ENCODE results near the gene SSPN. TPM values are rescaled to one million over a fixed set of nuclear protein-coding genes. Genes with fewer than 3 reads are reported as not detected.

SSPN gene
- total RNA-seq, 1 donor from 2014 or later: 6.3 TPM

DNA sequence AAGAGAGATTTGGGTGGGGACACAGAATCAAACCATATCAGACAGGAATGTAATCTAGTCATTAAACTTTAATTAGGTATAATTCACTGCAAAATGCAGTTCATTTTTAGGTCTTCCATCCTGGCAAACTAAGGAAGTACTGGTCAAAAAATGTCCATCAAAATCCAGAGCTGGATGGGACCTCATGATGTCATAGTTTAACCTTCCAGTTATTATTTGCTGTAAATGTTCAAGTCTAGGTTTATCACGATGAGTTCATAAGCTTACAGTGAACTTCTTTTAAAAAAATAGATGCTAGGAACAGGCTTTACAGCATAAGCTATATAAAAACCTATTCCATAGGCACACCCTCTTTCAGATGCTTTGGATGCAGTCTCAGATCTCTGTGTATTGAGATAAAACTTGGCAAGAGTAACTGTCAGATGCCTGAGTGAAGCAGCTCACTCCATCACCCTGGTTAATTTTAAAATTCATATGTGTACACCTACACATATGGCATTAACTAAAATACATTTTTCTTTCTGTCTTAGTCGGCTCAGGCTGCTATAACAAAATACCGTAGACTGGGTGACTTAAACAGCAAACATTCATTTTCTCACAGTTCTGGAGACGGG is 7.9 kb downstream of the SSPN start:
- no peaks in the 10 kb centered on the region for H4K20me1 ChIP-seq (ENCODE audit: insufficient read depth, low read length)
- H3K36me3 Mint-ChIP-seq (ENCODE audit: low read depth, unreplicated experiment): no peaks in the 10 kb centered on the region
- no peak overlapping the region for H3K9ac ChIP-seq (ENCODE audit: low read length)
- H2AFZ ChIP-seq (ENCODE audit: low read depth, low read length): no peak overlapping the region
- no peaks in the 10 kb centered on the region for H3K36me3 ChIP-seq (ENCODE audit: insufficient read depth, low read length)
- no peak overlapping the region for H3K27ac Mint-ChIP-seq (ENCODE audit: unreplicated experiment)
- FAIRE-seq: no peak
- H3K4me3 Mint-ChIP-seq (ENCODE audit: unreplicated experiment): no peak overlapping the region
- no peaks in the 10 kb centered on the region for H3K9me3 Mint-ChIP-seq (ENCODE audit: unreplicated experiment)
- H3K4me3 ChIP-seq (ENCODE audit: insufficient read depth, low read depth, low read length): no peak overlapping the region
- H3K27me3 Mint-ChIP-seq (ENCODE audit: low read depth, unreplicated experiment): peaks cover 11% of the 10 kb centered on the region
- no peak overlapping the region for H3K27ac ChIP-seq (ENCODE audit: low read depth, low read length)
- DNase-seq (ENCODE audit: low read depth): no peak
- no peak overlapping the region for H3K4me2 ChIP-seq (ENCODE audit: low read length)
- H3K79me2 ChIP-seq (ENCODE audit: insufficient read depth, low read length): peaks cover 2% of the 10 kb centered on the region
- H3K27me3 ChIP-seq (ENCODE audit: insufficient read depth, low read length): no peaks in the 10 kb centered on the region
- TF ChIP-seq, protein P1, sequence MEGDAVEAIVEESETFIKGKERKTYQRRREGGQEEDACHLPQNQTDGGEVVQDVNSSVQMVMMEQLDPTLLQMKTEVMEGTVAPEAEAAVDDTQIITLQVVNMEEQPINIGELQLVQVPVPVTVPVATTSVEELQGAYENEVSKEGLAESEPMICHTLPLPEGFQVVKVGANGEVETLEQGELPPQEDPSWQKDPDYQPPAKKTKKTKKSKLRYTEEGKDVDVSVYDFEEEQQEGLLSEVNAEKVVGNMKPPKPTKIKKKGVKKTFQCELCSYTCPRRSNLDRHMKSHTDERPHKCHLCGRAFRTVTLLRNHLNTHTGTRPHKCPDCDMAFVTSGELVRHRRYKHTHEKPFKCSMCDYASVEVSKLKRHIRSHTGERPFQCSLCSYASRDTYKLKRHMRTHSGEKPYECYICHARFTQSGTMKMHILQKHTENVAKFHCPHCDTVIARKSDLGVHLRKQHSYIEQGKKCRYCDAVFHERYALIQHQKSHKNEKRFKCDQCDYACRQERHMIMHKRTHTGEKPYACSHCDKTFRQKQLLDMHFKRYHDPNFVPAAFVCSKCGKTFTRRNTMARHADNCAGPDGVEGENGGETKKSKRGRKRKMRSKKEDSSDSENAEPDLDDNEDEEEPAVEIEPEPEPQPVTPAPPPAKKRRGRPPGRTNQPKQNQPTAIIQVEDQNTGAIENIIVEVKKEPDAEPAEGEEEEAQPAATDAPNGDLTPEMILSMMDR (IDR thresholded peaks at IDR 0.05; ENCODE audit: insufficient read depth, low read depth, low read length): no peak
- TF ChIP-seq EZH2 (IDR thresholded peaks at IDR 0.05; ENCODE audit: insufficient read depth, low read length): no peak
- H3K9me3 ChIP-seq (ENCODE audit: insufficient read depth, low read depth, low read length): no peaks in the 10 kb centered on the region
- peaks cover 12% of the 10 kb centered on the region for H3K4me1 ChIP-seq (ENCODE audit: insufficient read depth, low read length)
- peaks cover 4% of the 10 kb centered on the region for H3K4me1 Mint-ChIP-seq (ENCODE audit: low read depth, unreplicated experiment)

DNA sequence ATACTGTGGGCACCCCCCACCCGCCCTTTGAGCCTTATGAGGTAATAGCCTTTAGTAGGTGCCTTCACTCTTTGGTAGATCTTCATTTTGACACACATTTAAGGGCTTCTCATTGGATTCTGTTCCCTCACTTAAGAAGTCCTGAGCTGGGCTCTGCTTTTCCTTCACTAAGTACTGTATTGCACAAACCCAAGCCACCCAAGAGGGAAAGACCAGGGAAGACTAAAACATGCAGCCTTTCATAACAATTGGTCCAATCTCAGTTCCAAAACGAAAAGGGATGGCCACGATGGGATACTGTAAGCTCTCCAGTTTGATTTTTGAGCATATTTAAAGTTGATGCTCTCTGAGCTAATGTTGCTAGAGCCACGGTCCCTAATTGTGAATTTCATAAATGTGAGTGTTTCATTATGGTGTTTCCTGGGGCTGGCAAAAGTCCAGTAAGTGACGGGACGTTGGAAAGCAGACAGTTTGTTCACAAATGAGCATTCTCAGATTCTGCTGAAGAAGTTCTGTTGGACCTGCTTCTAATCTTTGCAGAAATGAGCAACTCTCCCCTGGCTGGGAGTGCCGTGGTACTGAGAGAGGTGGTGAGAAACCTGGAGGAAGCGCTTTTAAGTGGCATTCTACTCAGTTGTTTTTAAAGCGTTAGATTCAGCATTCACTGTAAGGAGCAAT is 9.4 kb downstream of the SSPN start:
- peak overlapping the region; percentile 43 for H2AFZ ChIP-seq (ENCODE audit: low read depth, low read length)
- FAIRE-seq: no peak
- TF ChIP-seq, protein P1 (IDR thresholded peaks at IDR 0.05; ENCODE audit: insufficient read depth, low read depth, low read length): no peak
- no peak for TF ChIP-seq EZH2 (IDR thresholded peaks at IDR 0.05; ENCODE audit: insufficient read depth, low read length)

DNA sequence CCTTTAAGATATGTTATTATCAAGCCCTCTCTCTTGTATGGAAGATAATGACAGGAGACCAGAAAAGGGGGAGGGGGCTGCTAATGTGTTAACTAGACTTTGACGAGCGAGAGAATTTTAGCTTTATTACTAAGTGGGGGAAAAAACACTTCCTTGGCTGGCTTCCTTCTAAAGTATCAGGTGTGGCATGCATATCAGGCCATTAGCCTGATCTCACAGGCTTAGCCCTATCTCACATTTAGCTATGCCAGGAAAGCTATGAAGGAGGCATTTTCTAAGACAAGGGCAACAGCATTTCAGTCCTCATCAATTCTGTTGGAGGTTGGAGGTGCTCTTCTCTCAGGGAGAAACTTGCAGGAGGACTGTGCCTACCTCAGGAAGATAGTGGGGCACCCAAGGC is 9.9 kb downstream of the SSPN start:
- Mint-ChIP-seq H3K9me3 (ENCODE audit: unreplicated experiment) (no peaks in the 10 kb centered on the region), H3K27me3 (ENCODE audit: low read depth, unreplicated experiment) (peaks cover 11% of the 10 kb centered on the region), H3K4me1 (ENCODE audit: low read depth, unreplicated experiment) (no peaks in the 10 kb centered on the region), H3K4me3 (ENCODE audit: unreplicated experiment) (no peak overlapping the region), H3K36me3 (ENCODE audit: low read depth, unreplicated experiment) (no peaks in the 10 kb centered on the region), H3K27ac (ENCODE audit: unreplicated experiment) (no peak overlapping the region)
- Histone ChIP-seq H3K9ac (ENCODE audit: low read length) (no peak overlapping the region), H3K4me1 (ENCODE audit: insufficient read depth, low read length) (no peaks in the 10 kb centered on the region), H3K36me3 (ENCODE audit: insufficient read depth, low read length) (no peaks in the 10 kb centered on the region), H4K20me1 (ENCODE audit: insufficient read depth, low read length) (no peaks in the 10 kb centered on the region), H3K79me2 (ENCODE audit: insufficient read depth, low read length) (no peaks in the 10 kb centered on the region), H2AFZ (ENCODE audit: low read depth, low read length) (peak overlapping the region; percentile 43), H3K9me3 (ENCODE audit: insufficient read depth, low read depth, low read length) (no peaks in the 10 kb centered on the region), H3K4me2 (ENCODE audit: low read length) (peak overlapping the region; percentile 38), H3K27me3 (ENCODE audit: insufficient read depth, low read length) (no peaks in the 10 kb centered on the region), H3K27ac (ENCODE audit: low read depth, low read length) (no peak overlapping the region), H3K4me3 (ENCODE audit: insufficient read depth, low read depth, low read length) (no peak overlapping the region)
- TF ChIP-seq EZH2 (IDR thresholded peaks at IDR 0.05; ENCODE audit: insufficient read depth, low read length): no peak
- TF ChIP-seq, protein P1 (IDR thresholded peaks at IDR 0.05; ENCODE audit: insufficient read depth, low read depth, low read length): no peak
- FAIRE-seq (no peak), DNase-seq (ENCODE audit: low read depth) (no peak)

More for the DNA sequence above, 9.4 kb downstream of the SSPN start:
- Mint-ChIP-seq H3K27me3 (ENCODE audit: low read depth, unreplicated experiment) (peaks cover 11% of the 10 kb centered on the region), H3K36me3 (ENCODE audit: low read depth, unreplicated experiment) (no peaks in the 10 kb centered on the region), H3K4me1 (ENCODE audit: low read depth, unreplicated experiment) (no peaks in the 10 kb centered on the region), H3K9me3 (ENCODE audit: unreplicated experiment) (no peaks in the 10 kb centered on the region), H3K27ac (ENCODE audit: unreplicated experiment) (no peak overlapping the region), H3K4me3 (ENCODE audit: unreplicated experiment) (no peak overlapping the region)
- H3K4me3 ChIP-seq (ENCODE audit: insufficient read depth, low read depth, low read length): no peak overlapping the region
- H3K27ac ChIP-seq (ENCODE audit: low read depth, low read length): no peak overlapping the region
- H3K9me3 ChIP-seq (ENCODE audit: insufficient read depth, low read depth, low read length): no peaks in the 10 kb centered on the region
- H4K20me1 ChIP-seq (ENCODE audit: insufficient read depth, low read length): no peaks in the 10 kb centered on the region
- H3K79me2 ChIP-seq (ENCODE audit: insufficient read depth, low read length): no peaks in the 10 kb centered on the region
- H3K27me3 ChIP-seq (ENCODE audit: insufficient read depth, low read length): no peaks in the 10 kb centered on the region
- H3K36me3 ChIP-seq (ENCODE audit: insufficient read depth, low read length): no peaks in the 10 kb centered on the region
- H3K9ac ChIP-seq (ENCODE audit: low read length): no peak overlapping the region
- DNase-seq (ENCODE audit: low read depth): no peak
- peak overlapping the region; percentile 38 for H3K4me2 ChIP-seq (ENCODE audit: low read length)
- no peaks in the 10 kb centered on the region for H3K4me1 ChIP-seq (ENCODE audit: insufficient read depth, low read length)
